Activated naive CD4-positive, alpha-beta T cell treated with anti-CD3 and anti-CD28 coated beads for 36 hours (primary cell): Measurements from ENCODE around the gene ABAT. TPM values are rescaled to one million over a fixed set of nuclear protein-coding genes. Genes with fewer than 3 reads are reported as not detected.

Experiments used
- CTCF ChIA-PET: fragments of 350-600 bp; sonication (Branson Sonifier 250); formaldehyde crosslinking; loops from one replicate; lab custom pipeline; 2021; ENCODE audit warnings: antibody characterized with exemption; lab: Charles Lee
- DNase-seq: peaks from one replicate; pipeline ENCODE4 v3.0.0-alpha.2; 2020
- H3K27ac Mint-ChIP-seq: one replicate; pipeline ENCODE4 v1.8.0; 2021; ENCODE audit warnings: mild to moderate bottlenecking, mixed read lengths
- H3K27me3 Mint-ChIP-seq: one replicate; pipeline ENCODE4 v1.8.0; 2021; ENCODE audit warnings: low read depth, mixed read lengths
- H3K36me3 Mint-ChIP-seq: one replicate; pipeline ENCODE4 v1.8.0; 2021; ENCODE audit warnings: low read depth, mixed read lengths
- H3K4me1 Mint-ChIP-seq: one replicate; pipeline ENCODE4 v1.8.0; 2021; ENCODE audit warnings: low read depth, mixed read lengths
- H3K4me3 Mint-ChIP-seq: one replicate; pipeline ENCODE4 v1.8.0; 2021; ENCODE audit warnings: mild to moderate bottlenecking, moderate library complexity, mixed read lengths
- H3K9me3 Mint-ChIP-seq: one replicate; pipeline ENCODE4 v1.8.0; 2021; ENCODE audit warnings: mixed read lengths
- intact Hi-C: fragments of 100-400 bp; cut with micrococcal nuclease; formaldehyde crosslinking; loops from one replicate; pipeline ENCODE4 v1.15.1; 2023
- total RNA-seq, 2 experiments: library from RNA; stranded (reverse); gene quantifications; one replicate each; pipeline ENCODE4 v1.2.3, GENCODE V29; 2021

The ABAT gene
- 1 to 10 TPM; 2.7 to 3.1 TPM for total RNA-seq

GRCh38 chr16:8674413-8675022, at the start of gene ABAT:
Gene ABAT (plus strand): TSS chr16:8674617. CDS start chr16:8735740, 61,123 bp downstream.
- Mint-ChIP-seq H3K9me3 (peaks cover 1% of the 10 kb centered on the region), H3K27ac (peak within 1 kb of the TSS; percentile 57), H3K4me3 (peak within 1 kb of the TSS; percentile 79), H3K27me3 (no peaks in the 10 kb centered on the region), H3K36me3 (no peaks in the 10 kb centered on the region), H3K4me1 (peaks cover 17% of the 10 kb centered on the region)
- intact Hi-C loops, result loop anchor here (1.0 to 2.0 kb wide), 4 partner anchors 54 to 452 kb away; partner anchors contain the start of genes CARHSP1, METTL22, PMM2 and TMEM186
- peak; percentile 85 for DNase-seq
- CTCF ChIA-PET, result interaction anchor here (0.5 to 2.4 kb wide), 2 partner anchors 206 to 528 kb away, joined by 6 to 10 read pairs; no protein-coding TSS in a partner anchor

GRCh38 chr16:8625491-8626087, 48.8 kb upstream of the ABAT start:
- Mint-ChIP-seq H3K36me3 (peaks cover 33% of the 10 kb centered on the region), H3K9me3 (no peaks in the 10 kb centered on the region), H3K4me1 (peaks cover 28% of the 10 kb centered on the region), H3K4me3 (no peak overlapping the region), H3K27me3 (no peaks in the 10 kb centered on the region), H3K27ac (no peak overlapping the region)
- intact Hi-C loops, result no loop called here
- CTCF ChIA-PET, result no interaction called here
- DNase-seq, result no peak

- Mint-ChIP-seq H3K36me3 (peaks cover 38% of the 10 kb centered on the region), H3K27me3 (no peaks in the 10 kb centered on the region), H3K4me1 (peaks cover 24% of the 10 kb centered on the region), H3K9me3 (no peaks in the 10 kb centered on the region), H3K4me3 (no peak overlapping the region), H3K27ac (no peak overlapping the region)
- intact Hi-C loops, result no loop called here
- CTCF ChIA-PET, result no interaction called here
- no peak for DNase-seq
These were observed 47.5 kb upstream of the ABAT start for GRCh38 chr16:8626946-8627345.

GRCh38 chr16:8627456-8627855, 47.0 kb upstream of the ABAT start:
- peaks cover 38% of the 10 kb centered on the region for H3K36me3 Mint-ChIP-seq
- CTCF ChIA-PET, result interaction anchor here (0.5 to 1.4 kb wide), 2 partner anchors 60 to 590 kb away, joined by 5 read pairs; no protein-coding TSS in a partner anchor
- H3K27ac Mint-ChIP-seq, result no peak overlapping the region
- H3K4me3 Mint-ChIP-seq, result no peak overlapping the region
- no peaks in the 10 kb centered on the region for H3K27me3 Mint-ChIP-seq
- intact Hi-C loops, result no loop called here
- DNase-seq, result no peak
- no peaks in the 10 kb centered on the region for H3K9me3 Mint-ChIP-seq
- H3K4me1 Mint-ChIP-seq, result peaks cover 20% of the 10 kb centered on the region

GRCh38 chr16:8628981-8629725, 45.3 kb upstream of the ABAT start:
- intact Hi-C loops, result no loop called here
- no peaks in the 10 kb centered on the region for H3K9me3 Mint-ChIP-seq
- H3K27me3 Mint-ChIP-seq, result no peaks in the 10 kb centered on the region
- H3K4me1 Mint-ChIP-seq, result peaks cover 10% of the 10 kb centered on the region
- H3K36me3 Mint-ChIP-seq, result peaks cover 38% of the 10 kb centered on the region
- no peak overlapping the region for H3K27ac Mint-ChIP-seq
- CTCF ChIA-PET, result no interaction called here
- no peak overlapping the region for H3K4me3 Mint-ChIP-seq
- DNase-seq, result no peak

GRCh38 chr16:8630255-8630953, 44.0 kb upstream of the ABAT start:
- Mint-ChIP-seq H3K27me3 (no peaks in the 10 kb centered on the region), H3K4me1 (peaks cover 3% of the 10 kb centered on the region), H3K36me3 (peaks cover 44% of the 10 kb centered on the region), H3K27ac (peak overlapping the region; percentile 26), H3K4me3 (no peak overlapping the region), H3K9me3 (no peaks in the 10 kb centered on the region)
- CTCF ChIA-PET, result no interaction called here
- intact Hi-C loops, result no loop called here
- DNase-seq, result no peak

- no peak for DNase-seq
- CTCF ChIA-PET, result no interaction called here
- Mint-ChIP-seq H3K4me1 (peaks cover 3% of the 10 kb centered on the region), H3K9me3 (no peaks in the 10 kb centered on the region), H3K36me3 (peaks cover 39% of the 10 kb centered on the region), H3K27me3 (no peaks in the 10 kb centered on the region), H3K27ac (no peak overlapping the region), H3K4me3 (no peak overlapping the region)
- intact Hi-C loops, result no loop called here
These were observed 43.0 kb upstream of the ABAT start for GRCh38 chr16:8631373-8631772.

- Mint-ChIP-seq H3K4me3 (no peak overlapping the region), H3K9me3 (no peaks in the 10 kb centered on the region), H3K27me3 (no peaks in the 10 kb centered on the region), H3K27ac (no peak overlapping the region), H3K4me1 (peaks cover 2% of the 10 kb centered on the region), H3K36me3 (peaks cover 39% of the 10 kb centered on the region)
- no peak for DNase-seq
- intact Hi-C loops, result no loop called here
- CTCF ChIA-PET, result no interaction called here
These were observed 42.5 kb upstream of the ABAT start for GRCh38 chr16:8631818-8632465.

- intact Hi-C loops, result no loop called here
- no peaks in the 10 kb centered on the region for H3K4me1 Mint-ChIP-seq
- no peaks in the 10 kb centered on the region for H3K9me3 Mint-ChIP-seq
- peaks cover 36% of the 10 kb centered on the region for H3K36me3 Mint-ChIP-seq
- H3K27ac Mint-ChIP-seq, result no peak overlapping the region
- no peak overlapping the region for H3K4me3 Mint-ChIP-seq
- CTCF ChIA-PET, result no interaction called here
- DNase-seq, result no peak
- no peaks in the 10 kb centered on the region for H3K27me3 Mint-ChIP-seq
These were observed 41.7 kb upstream of the ABAT start for GRCh38 chr16:8632675-8633182.

GRCh38 chr16:8634991-8635736, 39.3 kb upstream of the ABAT start:
- CTCF ChIA-PET, result no interaction called here
- Mint-ChIP-seq H3K9me3 (no peaks in the 10 kb centered on the region), H3K27ac (no peak overlapping the region), H3K27me3 (no peaks in the 10 kb centered on the region), H3K4me1 (no peaks in the 10 kb centered on the region), H3K4me3 (no peak overlapping the region), H3K36me3 (peaks cover 28% of the 10 kb centered on the region)
- intact Hi-C loops, result no loop called here
- no peak for DNase-seq

- intact Hi-C loops, result no loop called here
- Mint-ChIP-seq H3K27me3 (no peaks in the 10 kb centered on the region), H3K4me3 (no peak overlapping the region), H3K36me3 (peaks cover 51% of the 10 kb centered on the region), H3K4me1 (peaks cover 6% of the 10 kb centered on the region), H3K27ac (no peak overlapping the region), H3K9me3 (no peaks in the 10 kb centered on the region)
- CTCF ChIA-PET, result no interaction called here
- no peak for DNase-seq
These were observed 34.7 kb upstream of the ABAT start for GRCh38 chr16:8639694-8640093.
